ENCODE results near the gene NCR3LG1. TPM values are rescaled to one million over a fixed set of nuclear protein-coding genes. Genes with fewer than 3 reads are reported as not detected.

The NCR3LG1 gene
- total RNA-seq, 1 experiment from 2014 or later, result 1.4 TPM

DNA sequence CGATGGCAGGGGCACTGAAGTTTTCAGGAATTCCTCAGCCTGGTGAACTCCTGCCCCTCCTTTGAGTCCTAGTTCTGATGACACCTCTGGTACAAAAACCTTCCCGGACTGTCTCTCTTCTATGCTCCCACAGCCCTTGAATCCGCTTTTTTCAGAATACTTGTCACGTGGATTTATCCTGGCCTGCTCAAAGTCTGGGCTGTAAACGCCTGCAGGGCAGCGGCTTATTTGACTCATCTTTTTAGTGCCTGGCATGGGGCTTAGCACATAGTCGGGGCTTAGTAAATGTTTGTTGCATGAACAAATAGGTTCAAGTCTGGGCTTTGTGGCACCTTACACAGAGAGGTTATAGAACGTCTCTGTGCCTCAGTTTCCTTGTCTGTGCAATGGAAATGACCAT, 50.2 kb downstream of the NCR3LG1 start:
- no peak overlapping the region for H3K27ac ChIP-seq (ENCODE audit: insufficient read length, low read depth, low read length)
- no peaks in the 10 kb centered on the region for H3K9me3 ChIP-seq (ENCODE audit: control insufficient read depth, low read depth, low read length)
- TF ChIP-seq, protein P1, sequence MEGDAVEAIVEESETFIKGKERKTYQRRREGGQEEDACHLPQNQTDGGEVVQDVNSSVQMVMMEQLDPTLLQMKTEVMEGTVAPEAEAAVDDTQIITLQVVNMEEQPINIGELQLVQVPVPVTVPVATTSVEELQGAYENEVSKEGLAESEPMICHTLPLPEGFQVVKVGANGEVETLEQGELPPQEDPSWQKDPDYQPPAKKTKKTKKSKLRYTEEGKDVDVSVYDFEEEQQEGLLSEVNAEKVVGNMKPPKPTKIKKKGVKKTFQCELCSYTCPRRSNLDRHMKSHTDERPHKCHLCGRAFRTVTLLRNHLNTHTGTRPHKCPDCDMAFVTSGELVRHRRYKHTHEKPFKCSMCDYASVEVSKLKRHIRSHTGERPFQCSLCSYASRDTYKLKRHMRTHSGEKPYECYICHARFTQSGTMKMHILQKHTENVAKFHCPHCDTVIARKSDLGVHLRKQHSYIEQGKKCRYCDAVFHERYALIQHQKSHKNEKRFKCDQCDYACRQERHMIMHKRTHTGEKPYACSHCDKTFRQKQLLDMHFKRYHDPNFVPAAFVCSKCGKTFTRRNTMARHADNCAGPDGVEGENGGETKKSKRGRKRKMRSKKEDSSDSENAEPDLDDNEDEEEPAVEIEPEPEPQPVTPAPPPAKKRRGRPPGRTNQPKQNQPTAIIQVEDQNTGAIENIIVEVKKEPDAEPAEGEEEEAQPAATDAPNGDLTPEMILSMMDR (conservative IDR thresholded peaks at IDR 0.05), result no peak
- H3K4me2 ChIP-seq (ENCODE audit: insufficient read depth, insufficient read length, low read length), result no peak overlapping the region
- no peaks in the 10 kb centered on the region for H3K79me2 ChIP-seq (ENCODE audit: insufficient read depth, low read length)
- H3K4ac ChIP-seq (ENCODE audit: low read depth, low read length), result no peak overlapping the region
- no peaks in the 10 kb centered on the region for H3K9me3 Mint-ChIP-seq
- no peak overlapping the region for H2BK20ac ChIP-seq (ENCODE audit: low read depth, low read length, poor library complexity, severe bottlenecking)
- H4K8ac ChIP-seq (replicated peaks; ENCODE audit: insufficient read length, low read depth, low read length), result no peak overlapping the region
- no peak overlapping the region for H3T11ph ChIP-seq (ENCODE audit: low read length)
- H2AFZ ChIP-seq (ENCODE audit: low read length), result no peak overlapping the region
- no peak for DNase-seq
- H3K4me1 Mint-ChIP-seq, result peaks cover 2 to 13% of the 10 kb centered on the region in 2 experiments; a peak in 2 of 4 replicates
- no peaks in the 10 kb centered on the region for H3K79me1 ChIP-seq (ENCODE audit: insufficient read depth, low read depth, low read length, poor library complexity, severe bottlenecking)
- no peak overlapping the region for H3K56ac ChIP-seq (ENCODE audit: insufficient read length, low read depth, low read length)
- H2BK15ac ChIP-seq (ENCODE audit: low read depth, low read length), result no peak overlapping the region
- H2BK5ac ChIP-seq (ENCODE audit: insufficient read length, low read length), result no peak overlapping the region
- no peak overlapping the region for H2AK5ac ChIP-seq (ENCODE audit: insufficient read length, low read length)
- no peak overlapping the region for H3K14ac ChIP-seq (ENCODE audit: insufficient read depth, low read length)
- H3K27me3 Mint-ChIP-seq (ENCODE audit: low read depth), result no peaks in the 10 kb centered on the region; the same call in none of the 2 replicates
- no peak overlapping the region for H3K23ac ChIP-seq (ENCODE audit: insufficient read length, low read depth, low read length)
- no peaks in the 10 kb centered on the region for H4K20me1 ChIP-seq (ENCODE audit: control insufficient read depth, insufficient read depth, insufficient read length)
- no peaks in the 10 kb centered on the region for H3K23me2 ChIP-seq (ENCODE audit: insufficient read length, low read depth, low read length, poor library complexity, severe bottlenecking)
- no peak overlapping the region for H4K91ac ChIP-seq (ENCODE audit: insufficient read length, low read depth, low read length)
- no CpG with 5 or more reads among the region's 8 CpGs for WGBS (ENCODE audit: extremely low coverage, insufficient read length, low lambda C conversion rate)
- no peak overlapping the region for H2BK120ac ChIP-seq (ENCODE audit: low read depth, low read length, poor library complexity, severe bottlenecking)
- H3K4me1 ChIP-seq (ENCODE audit: insufficient read depth, low read length), result no peaks in the 10 kb centered on the region
- H3K4me3 Mint-ChIP-seq, result no peak overlapping the region
- no peak overlapping the region for H3K18ac ChIP-seq (ENCODE audit: insufficient read length, low read depth, low read length)
- H3K36me3 Mint-ChIP-seq (ENCODE audit: insufficient read depth in 1 of 3, low read depth in 3 of 3), result no peaks in the 10 kb centered on the region
- H3K27me3 ChIP-seq (ENCODE audit: insufficient read depth, low read length), result no peaks in the 10 kb centered on the region
- H2BK12ac ChIP-seq (ENCODE audit: insufficient read length, low read depth, low read length), result no peak overlapping the region
- no peak overlapping the region for H4K5ac ChIP-seq (ENCODE audit: insufficient read length, low read depth, low read length)
- no peak overlapping the region for H3K27ac Mint-ChIP-seq
- H3K9ac ChIP-seq (ENCODE audit: extremely low read depth, insufficient read length, low read length), result no peak overlapping the region
